ENCODE results near the gene SLC43A1.
"Not testable (repeated sequence)": the region's sequence is repeated elsewhere in the genome, so short reads cannot be mapped to it uniquely, and the experiment has no call there.

Gene SLC43A1

GRCh38 chr11:57460022-57460757 lies 55.3 kb downstream of the SLC43A1 start, which contains the start of gene RTN4RL2:
RTN4RL2 (plus strand) TSS chr11:57460528; CDS start chr11:57460866, 338 bp downstream.
- DNase-seq, result peak; percentile 50

- DNase-seq, result no peak
These were observed 56.1 kb downstream of the SLC43A1 start for GRCh38 chr11:57459164-57460021.

- DNase-seq, result no peak
These were observed 56.9 kb downstream of the SLC43A1 start for GRCh38 chr11:57458410-57459163.

- peak; percentile 10 for DNase-seq
These were observed 57.5 kb downstream of the SLC43A1 start for GRCh38 chr11:57458060-57458409.

- no peak for DNase-seq
These were observed 57.9 kb downstream of the SLC43A1 start for GRCh38 chr11:57457643-57458023.

DNA sequence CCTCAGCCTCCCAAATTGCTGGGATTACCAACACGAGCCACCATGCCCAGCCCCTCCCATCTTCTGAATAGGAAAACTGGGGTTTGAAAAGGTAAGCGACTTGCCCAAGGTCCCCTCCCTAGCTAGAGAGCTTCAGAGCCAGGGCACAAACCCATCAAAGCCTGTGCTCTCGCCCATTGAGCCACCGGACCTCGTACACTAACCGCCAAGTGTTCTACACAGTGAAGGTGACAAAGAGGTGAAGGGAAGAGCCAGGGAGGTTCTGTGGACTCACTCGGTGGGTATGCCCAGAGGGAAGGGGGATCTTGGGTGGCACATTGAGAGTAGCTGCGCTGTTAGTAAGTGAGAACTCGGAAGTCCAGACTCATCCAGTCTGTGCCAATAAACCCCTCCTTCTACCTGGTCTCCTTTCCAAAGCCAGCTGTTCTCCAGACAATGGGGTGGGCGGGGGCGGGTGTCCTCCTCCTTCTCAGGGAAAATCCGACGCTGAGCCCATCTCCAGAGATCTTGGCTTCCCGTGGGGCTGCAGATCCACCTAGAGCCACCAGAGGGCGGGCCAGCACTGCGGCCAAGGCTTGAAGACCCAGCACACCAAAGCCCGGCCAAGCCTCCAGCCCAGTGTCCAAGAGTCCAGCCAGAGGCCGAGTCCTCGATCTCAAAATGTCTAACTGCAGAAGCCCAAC lies 58.4 kb downstream of the SLC43A1 start:
- DNase-seq, result peak; percentile 50

DNA sequence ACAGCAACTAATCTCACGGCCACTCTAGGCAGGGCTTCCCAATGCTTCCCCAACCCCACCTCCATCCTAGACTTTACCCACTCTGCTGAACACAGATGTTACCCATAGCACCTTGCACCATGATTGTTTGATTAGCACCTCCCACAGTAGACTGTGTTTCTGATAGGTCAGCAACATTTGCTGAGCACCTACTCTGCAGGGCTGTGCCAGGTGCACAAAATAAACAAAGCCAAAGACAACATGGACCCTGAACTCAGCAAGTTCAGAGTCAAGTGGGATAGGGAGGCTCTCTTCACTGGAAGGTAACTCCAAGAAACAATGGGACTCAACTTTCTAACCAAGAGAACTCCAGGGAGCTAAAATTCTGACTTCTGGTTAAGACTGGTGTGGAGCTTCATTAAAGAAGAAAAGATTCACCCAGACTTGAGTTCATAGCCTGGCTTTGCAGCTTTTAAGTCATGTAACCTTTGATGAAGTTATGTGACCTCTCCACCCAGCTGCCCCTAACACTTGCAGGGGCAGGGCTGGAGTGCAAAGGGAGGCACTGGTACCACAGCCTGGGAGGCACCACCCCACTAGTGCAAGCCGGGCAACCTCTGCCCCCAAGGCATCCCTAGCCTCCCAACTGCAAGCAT lies 61.8 kb downstream of the SLC43A1 start:
- DNase-seq, result peak; percentile 19

GRCh38 chr11:57446055-57446454 lies 69.4 kb downstream of the SLC43A1 start:
- no peak for DNase-seq

- not testable (repeated sequence) for DNase-seq
These were observed 70.4 kb downstream of the SLC43A1 start for GRCh38 chr11:57445122-57445394.

- no peak for DNase-seq
These were observed 71.0 kb downstream of the SLC43A1 start for GRCh38 chr11:57444362-57445121.

DNA sequence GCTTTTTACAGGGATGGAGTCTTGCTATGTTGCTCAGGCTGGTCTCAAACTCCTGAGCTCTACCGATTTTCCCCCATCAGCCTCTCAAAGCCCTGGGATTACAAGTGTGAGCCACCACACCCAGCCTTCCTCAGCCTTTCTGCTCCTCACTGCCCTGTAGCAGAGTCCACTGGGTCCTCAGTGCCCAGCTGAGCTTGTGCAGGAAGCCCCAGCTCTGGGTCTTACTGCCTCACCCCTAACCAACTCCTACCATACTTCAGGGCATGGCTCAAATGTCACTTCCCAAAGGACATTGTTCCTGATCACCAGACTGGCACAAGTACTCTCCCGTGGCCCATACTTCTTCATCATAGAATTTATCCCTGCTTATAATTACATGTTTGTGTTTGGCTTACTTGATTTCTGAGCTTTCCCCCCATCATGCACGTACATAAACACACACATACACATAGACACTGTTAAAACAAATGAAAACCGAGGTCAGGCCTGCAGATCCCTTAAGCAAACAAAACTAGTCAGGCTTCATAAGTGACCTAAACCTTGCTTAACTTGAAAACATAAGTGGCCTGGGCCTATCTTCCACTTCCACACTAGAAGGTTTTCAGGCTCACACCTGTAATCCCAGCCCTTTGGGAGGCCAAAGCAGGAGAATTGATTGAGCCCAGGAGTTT lies 74.6 kb downstream of the SLC43A1 start:
- DNase-seq, result peak; percentile 53

DNA sequence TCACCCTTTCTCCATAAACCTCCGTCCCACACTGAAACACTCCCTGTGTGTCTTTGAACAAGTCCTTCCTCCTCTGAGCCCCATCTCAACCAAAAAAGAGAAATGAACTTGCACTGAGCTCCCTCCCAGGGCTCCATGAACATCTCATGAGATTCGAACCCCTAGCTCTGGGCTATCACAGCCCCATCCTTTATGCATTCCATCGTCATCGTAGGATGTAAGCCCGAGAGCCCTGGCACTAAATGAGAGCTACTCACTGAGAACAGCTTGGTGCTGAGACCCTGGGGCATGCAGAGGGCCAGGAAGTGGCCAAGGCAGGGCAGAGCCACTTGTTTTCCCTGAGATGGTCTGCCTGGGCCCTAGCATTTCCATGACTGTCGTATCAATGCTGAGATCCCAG lies 75.7 kb downstream of the SLC43A1 start:
- no peak for DNase-seq

DNA sequence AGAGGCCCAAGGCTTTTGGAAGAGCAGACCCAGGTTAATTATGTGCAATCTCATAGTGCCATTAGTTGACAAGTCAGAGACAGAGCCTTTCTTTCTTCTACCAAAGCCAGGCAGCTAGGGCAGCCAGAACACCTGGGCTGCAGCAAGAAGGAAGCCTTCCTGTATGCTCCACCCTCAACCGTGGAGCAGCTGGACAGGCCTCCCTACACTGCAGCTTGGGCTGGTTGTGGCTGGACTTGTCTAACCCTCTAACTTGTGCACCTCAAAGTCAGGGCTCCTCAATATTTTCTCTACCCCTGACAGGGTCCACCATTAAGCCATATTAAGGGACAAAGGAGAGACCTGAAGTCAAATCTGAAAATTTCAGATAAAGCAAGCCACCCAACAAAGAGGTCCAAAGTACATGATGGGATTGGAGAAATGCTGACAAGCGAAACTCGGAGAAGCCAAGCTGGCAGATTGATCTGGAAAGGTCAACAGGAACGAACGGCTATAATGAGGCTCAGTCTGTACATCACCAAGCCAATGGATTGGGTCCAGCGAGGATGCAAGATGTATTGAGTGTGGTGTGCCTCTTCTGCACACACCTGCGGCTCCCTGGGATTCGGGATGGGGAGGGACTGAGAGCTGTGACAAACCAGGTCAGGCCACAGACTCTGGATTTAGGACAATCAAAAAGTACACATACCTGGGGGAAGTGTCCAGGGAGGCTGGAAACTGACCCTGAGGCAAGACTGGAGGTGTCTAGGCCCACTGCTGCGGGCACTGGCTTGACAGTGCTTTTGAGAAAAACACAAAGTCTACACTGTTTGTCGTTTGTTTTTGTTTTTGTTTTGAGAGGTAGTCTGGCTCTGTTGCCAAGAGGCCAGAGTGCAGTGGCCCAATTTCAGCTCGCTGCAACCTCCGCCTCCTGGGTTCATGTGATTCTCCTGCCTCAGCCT lies 76.9 kb downstream of the SLC43A1 start:
- no peak for DNase-seq

GRCh38 chr11:57436031-57436430 lies 79.5 kb downstream of the SLC43A1 start:
- DNase-seq, result no peak

GRCh38 chr11:57434640-57435546 lies 80.6 kb downstream of the SLC43A1 start:
- peak; percentile 11 for DNase-seq

Measured in NCI-H2029 (cell line).